GM08714 (cell line): ENCODE results near the gene HRNR.

ENCODE experiments used
- H3K4me3 ChIP-seq: fragments of 200-500 bp; sonication (Bioruptor generic); 2 replicates; pipeline ENCODE4 v1.5.1; 2014; ENCODE audit warnings: mild to moderate bottlenecking, low read length, inconsistent platforms
- ZNF274 ChIP-seq: IDR thresholded peaks from 2 replicates; pipeline ENCODE4 v1.6.1; 2012; ENCODE audit warnings: mild to moderate bottlenecking, low read depth, low read length

The HRNR gene

GRCh38 chr1:152198982-152199381, 25.0 kb downstream of the HRNR start:
- H3K4me3 ChIP-seq, result no peak overlapping the region
- no peak for TF ChIP-seq ZNF274

GRCh38 chr1:152197361-152197941, 26.5 kb downstream of the HRNR start:
- H3K4me3 ChIP-seq, result no peak overlapping the region
- TF ChIP-seq ZNF274, result no peak

GRCh38 chr1:152191711-152192110, 32.3 kb downstream of the HRNR start:
- TF ChIP-seq ZNF274, result no peak
- H3K4me3 ChIP-seq, result no peak overlapping the region

- TF ChIP-seq ZNF274, result no peak
- H3K4me3 ChIP-seq, result no peak overlapping the region
Observed at GRCh38 chr1:152191260-152191659, 32.7 kb downstream of the HRNR start.

- TF ChIP-seq ZNF274, result no peak
- no peak overlapping the region for H3K4me3 ChIP-seq
Observed at GRCh38 chr1:152190589-152190988, 33.4 kb downstream of the HRNR start.

GRCh38 chr1:152189657-152190442, 34.1 kb downstream of the HRNR start:
- H3K4me3 ChIP-seq, result no peak overlapping the region
- TF ChIP-seq ZNF274, result no peak

- H3K4me3 ChIP-seq, result peak overlapping the region; percentile 49; the same call in 1 of the 2 replicates
Observed at GRCh38 chr1:152188673-152189591, 35.1 kb downstream of the HRNR start.

GRCh38 chr1:152186556-152187285, 37.3 kb downstream of the HRNR start:
- no peak for TF ChIP-seq ZNF274

More at GRCh38 chr1:152188673-152189591, 35.1 kb downstream of the HRNR start:
- no peak for TF ChIP-seq ZNF274

GRCh38 chr1:152185544-152186391, 38.2 kb downstream of the HRNR start:
- TF ChIP-seq ZNF274, result no peak
- H3K4me3 ChIP-seq, result no peak overlapping the region

More at GRCh38 chr1:152186556-152187285, 37.3 kb downstream of the HRNR start:
- no peak overlapping the region for H3K4me3 ChIP-seq

GRCh38 chr1:152182944-152183361, 41.0 kb downstream of the HRNR start:
- TF ChIP-seq ZNF274, result no peak
- H3K4me3 ChIP-seq, result no peak overlapping the region

GRCh38 chr1:152182431-152182830, 41.6 kb downstream of the HRNR start:
- H3K4me3 ChIP-seq, result no peak overlapping the region
- TF ChIP-seq ZNF274, result no peak

GRCh38 chr1:152179566-152179965, 44.4 kb downstream of the HRNR start:
- TF ChIP-seq ZNF274, result no peak
- no peak overlapping the region for H3K4me3 ChIP-seq
